Measurements from ENCODE around the gene ACP1.

GRCh38 chr2:278927-279320 is 14.2 kb downstream of the ACP1 start:
- TF ChIP-seq EZH2 (IDR thresholded peaks at IDR 0.05; ENCODE audit: low read depth, unreplicated experiment): no peak
- no peak for TF ChIP-seq CTCF (conservative IDR thresholded peaks at IDR 0.05; ENCODE audit: low read depth in 2 of 2)
- TF ChIP-seq, protein P1, sequence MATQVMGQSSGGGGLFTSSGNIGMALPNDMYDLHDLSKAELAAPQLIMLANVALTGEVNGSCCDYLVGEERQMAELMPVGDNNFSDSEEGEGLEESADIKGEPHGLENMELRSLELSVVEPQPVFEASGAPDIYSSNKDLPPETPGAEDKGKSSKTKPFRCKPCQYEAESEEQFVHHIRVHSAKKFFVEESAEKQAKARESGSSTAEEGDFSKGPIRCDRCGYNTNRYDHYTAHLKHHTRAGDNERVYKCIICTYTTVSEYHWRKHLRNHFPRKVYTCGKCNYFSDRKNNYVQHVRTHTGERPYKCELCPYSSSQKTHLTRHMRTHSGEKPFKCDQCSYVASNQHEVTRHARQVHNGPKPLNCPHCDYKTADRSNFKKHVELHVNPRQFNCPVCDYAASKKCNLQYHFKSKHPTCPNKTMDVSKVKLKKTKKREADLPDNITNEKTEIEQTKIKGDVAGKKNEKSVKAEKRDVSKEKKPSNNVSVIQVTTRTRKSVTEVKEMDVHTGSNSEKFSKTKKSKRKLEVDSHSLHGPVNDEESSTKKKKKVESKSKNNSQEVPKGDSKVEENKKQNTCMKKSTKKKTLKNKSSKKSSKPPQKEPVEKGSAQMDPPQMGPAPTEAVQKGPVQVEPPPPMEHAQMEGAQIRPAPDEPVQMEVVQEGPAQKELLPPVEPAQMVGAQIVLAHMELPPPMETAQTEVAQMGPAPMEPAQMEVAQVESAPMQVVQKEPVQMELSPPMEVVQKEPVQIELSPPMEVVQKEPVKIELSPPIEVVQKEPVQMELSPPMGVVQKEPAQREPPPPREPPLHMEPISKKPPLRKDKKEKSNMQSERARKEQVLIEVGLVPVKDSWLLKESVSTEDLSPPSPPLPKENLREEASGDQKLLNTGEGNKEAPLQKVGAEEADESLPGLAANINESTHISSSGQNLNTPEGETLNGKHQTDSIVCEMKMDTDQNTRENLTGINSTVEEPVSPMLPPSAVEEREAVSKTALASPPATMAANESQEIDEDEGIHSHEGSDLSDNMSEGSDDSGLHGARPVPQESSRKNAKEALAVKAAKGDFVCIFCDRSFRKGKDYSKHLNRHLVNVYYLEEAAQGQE (IDR thresholded peaks at IDR 0.05; ENCODE audit: unreplicated experiment): no peak
- no peak for TF ChIP-seq NANOG (IDR thresholded peaks at IDR 0.05; ENCODE audit: borderline replicate concordance)
- TF ChIP-seq JUNB (IDR thresholded peaks at IDR 0.05; ENCODE audit: unreplicated experiment): no peak
- TF ChIP-seq POLR2AphosphoS5 (IDR thresholded peaks at IDR 0.05; ENCODE audit: low read depth): no peak
- TF ChIP-seq ZNF114 (CRISPR knock-in tag; IDR thresholded peaks at IDR 0.05): no peak
- TF ChIP-seq CREB1 (CRISPR knock-in tag; IDR thresholded peaks at IDR 0.05; ENCODE audit: low read depth): no peak
- TF ChIP-seq, protein P2, sequence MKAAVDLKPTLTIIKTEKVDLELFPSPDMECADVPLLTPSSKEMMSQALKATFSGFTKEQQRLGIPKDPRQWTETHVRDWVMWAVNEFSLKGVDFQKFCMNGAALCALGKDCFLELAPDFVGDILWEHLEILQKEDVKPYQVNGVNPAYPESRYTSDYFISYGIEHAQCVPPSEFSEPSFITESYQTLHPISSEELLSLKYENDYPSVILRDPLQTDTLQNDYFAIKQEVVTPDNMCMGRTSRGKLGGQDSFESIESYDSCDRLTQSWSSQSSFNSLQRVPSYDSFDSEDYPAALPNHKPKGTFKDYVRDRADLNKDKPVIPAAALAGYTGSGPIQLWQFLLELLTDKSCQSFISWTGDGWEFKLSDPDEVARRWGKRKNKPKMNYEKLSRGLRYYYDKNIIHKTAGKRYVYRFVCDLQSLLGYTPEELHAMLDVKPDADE (IDR thresholded peaks at IDR 0.05): no peak
- no peak for TF ChIP-seq EZH2phosphoT487 (IDR thresholded peaks at IDR 0.05; ENCODE audit: unreplicated experiment)

Measured in GM23338 (cell line).